K562 (cell line): Measurements from ENCODE around the gene OR1E1. TPM values are rescaled to one million over a fixed set of nuclear protein-coding genes. Genes with fewer than 3 reads are reported as not detected.

Experiments
- C11orf30 ChIP-seq: fragments of 450-650 bp; IDR thresholded peaks from 2 replicates; pipeline ENCODE4 v1.6.1; 2016; ENCODE audit warnings: low read depth, mild to moderate bottlenecking
- CHD1 ChIP-seq: fragments of 200-600 bp; sonication (generic); IDR thresholded peaks from one replicate; pipeline ENCODE4 v1.6.1; 2012; ENCODE audit warnings: mild to moderate bottlenecking, moderate library complexity, low read length, inconsistent platforms
- GTF3C2 ChIP-seq: IDR thresholded peaks from 3 replicates; pipeline ENCODE4 v1.6.1; 2011; ENCODE audit warnings: borderline replicate concordance, mild to moderate bottlenecking, moderate library complexity; ENCODE audit not compliant: insufficient read length; ENCODE audit errors: extremely low read depth
- KAT2B ChIP-seq: IDR thresholded peaks from one replicate; pipeline ENCODE4 v1.6.1; 2012; ENCODE audit warnings: low read depth, mild to moderate bottlenecking, control low read depth, inconsistent platforms, low read length, moderate library complexity
- KAT7 ChIP-seq: sonication (generic); formaldehyde crosslinking; IDR thresholded peaks from 2 replicates; pipeline ENCODE4 v1.8.0; 2022; ENCODE audit warnings: missing genetic modification reagents, mild to moderate bottlenecking, borderline replicate concordance
- MAFG ChIP-seq: fragments of 450-650 bp; conservative IDR thresholded peaks from 2 replicates; pipeline ENCODE4 v1.6.1; 2016; ENCODE audit warnings: missing genetic modification characterization, missing compliant biosample characterization
- MAFK ChIP-seq: IDR thresholded peaks from 2 replicates; pipeline ENCODE4 v1.6.1; 2011; ENCODE audit warnings: low read length, improper control_type of control experiment
- MAZ ChIP-seq, 2 experiments: fragments of 450-650 bp in 1 of 2; sonication (generic) in 1 of 2; formaldehyde crosslinking; IDR thresholded peaks in 1 of 2; conservative IDR thresholded peaks in 1 of 2; 2 replicates each; pipeline versions ENCODE4 v1.4.0 to v1.5.0; 2020; ENCODE audit warnings: mild to moderate bottlenecking in 1 of 2, missing genetic modification reagents in 1 of 2
- MECOM ChIP-seq: fragments of 250-450 bp; sonication (Bioruptor Pico); IDR thresholded peaks from 2 replicates; pipeline ENCODE4 v1.8.0; 2022; ENCODE audit warnings: inconsistent platforms
- PATZ1 ChIP-seq: fragments of 250-450 bp; sonication (Bioruptor Pico); IDR thresholded peaks from 2 replicates; pipeline ENCODE4 v1.5.0; 2020; ENCODE audit warnings: mild to moderate bottlenecking, borderline replicate concordance
- RBM14 ChIP-seq: fragments of 200-400 bp; formaldehyde crosslinking; IDR thresholded peaks from 2 replicates; pipeline ENCODE4 v1.6.1; 2018; ENCODE audit warnings: low read depth, mild to moderate bottlenecking, low read length, moderate library complexity, borderline replicate concordance; ENCODE audit not compliant: insufficient read depth
- RFX7 ChIP-seq: fragments of 250-450 bp; sonication (Bioruptor Pico); IDR thresholded peaks from 2 replicates; pipeline ENCODE4 v1.5.1; 2021; ENCODE audit warnings: mild to moderate bottlenecking
- SAFB ChIP-seq: fragments of 200-400 bp; formaldehyde crosslinking; IDR thresholded peaks from 2 replicates; pipeline ENCODE4 v1.6.1; 2017; ENCODE audit warnings: low read depth, low read length, borderline replicate concordance
- SMARCB1 ChIP-seq: IDR thresholded peaks from 2 replicates; pipeline ENCODE4 v1.6.1; 2011; ENCODE audit warnings: improper control_type of control experiment, low read depth; ENCODE audit not compliant: insufficient read length
- TEAD1 ChIP-seq, 2 experiments: fragments of 450-650 bp in 1 of 2; sonication (generic) in 1 of 2; formaldehyde crosslinking; IDR thresholded peaks; 2 replicates each; pipeline versions ENCODE4 v1.4.0 to v1.8.0; 2020 to 2022; ENCODE audit warnings: mild to moderate bottlenecking in 2 of 2, missing genetic modification reagents in 1 of 2
- TFAM ChIP-seq: fragments of 250-450 bp; sonication (Bioruptor Pico); conservative IDR thresholded peaks from 2 replicates; pipeline ENCODE4 v1.5.0; 2021; ENCODE audit warnings: mild to moderate bottlenecking, moderate library complexity
- ZBTB43 ChIP-seq: sonication (generic); formaldehyde crosslinking; IDR thresholded peaks from 2 replicates; pipeline ENCODE4 v1.8.0; 2023; ENCODE audit warnings: mild to moderate bottlenecking, missing genetic modification reagents
- ZFP30 ChIP-seq: fragments of 250-450 bp; sonication (Bioruptor Pico); IDR thresholded peaks from 2 replicates; pipeline ENCODE4 v1.8.0; 2022; ENCODE audit warnings: moderate library complexity, mild to moderate bottlenecking, inconsistent platforms, borderline replicate concordance
- ZFX ChIP-seq: sonication (generic); formaldehyde crosslinking; IDR thresholded peaks from 2 replicates; pipeline ENCODE4 v1.8.0; 2022; ENCODE audit warnings: mild to moderate bottlenecking, missing genetic modification reagents, moderate library complexity
- ZNF197 ChIP-seq: fragments of 200-800 bp; sonication (Bioruptor generic); IDR thresholded peaks from 2 replicates; pipeline ENCODE4 v1.6.1; 2016; ENCODE audit warnings: low read depth, missing genetic modification characterization, missing compliant biosample characterization
- ZNF253 ChIP-seq: fragments of 250-450 bp; sonication (Bioruptor Pico); conservative IDR thresholded peaks from 2 replicates; pipeline ENCODE4 v1.6.1; 2021; ENCODE audit warnings: mild to moderate bottlenecking
- ZNF280A ChIP-seq: fragments of 450-650 bp; IDR thresholded peaks from 2 replicates; pipeline ENCODE4 v1.6.1; 2018; ENCODE audit warnings: mild to moderate bottlenecking, low read depth; ENCODE audit not compliant: partially characterized antibody
- polyA plus RNA-seq, 8 experiments: library from polyadenylated mRNA; depleted of rRNA in 4 of 8; stranded (reverse) in 5 of 8; unstranded in 3 of 8; fragments of >200 nt; fragmentation: Nextera tagmentation in 2 of 8; fragmentation: Illumina TruSeq in 1 of 8; extraction: Ambion mirVana in 2 of 8; extraction: Trizol in 1 of 8; gene quantifications; 2 replicates each; pipeline versions ENCODE4 v1.2.1 to v1.2.3, GENCODE V29; 2011 to 2014; ENCODE audit warnings: inconsistent platforms in 1 of 8, missing spikeins in 1 of 8
- total RNA-seq, 7 experiments: library from RNA; depleted of rRNA in 6 of 7; stranded (reverse); fragments of >200 nt in 6 of 7; fragmentation: Illumina TruSeq in 2 of 7; extraction: Trizol in 2 of 7; gene quantifications; 2 replicates each; pipeline versions ENCODE4 v1.2.1 to v1.2.3, GENCODE V29; 2011 to 2021; ENCODE audit warnings: low replicate concordance in 1 of 7

Gene OR1E1
- total and polyA plus RNA-seq, 9 of the 15 experiments (the other 6 are each of a cell fraction or from before 2014, with no cell fraction given) = not detected

GRCh38 chr17:3418222-3418621, 20.0 kb upstream of the OR1E1 start (continued):
- TF ChIP-seq GTF3C2 = no peak
- TF ChIP-seq ZNF253 = no peak
- no peak for TF ChIP-seq ZNF280A
- TF ChIP-seq CHD1 = no peak
- TF ChIP-seq TEAD1 (CRISPR knock-in tag; IDR thresholded peaks at IDR 0.05) = no peak
- no peak for TF ChIP-seq TFAM (CRISPR knock-in tag)
- no peak for TF ChIP-seq KAT2B
- no peak for TF ChIP-seq MAZ (CRISPR knock-in tag; conservative IDR thresholded peaks at IDR 0.05 in 1 of 2, IDR thresholded peaks at IDR 0.05 in 1 of 2)
- no peak for TF ChIP-seq ZNF197 (CRISPR knock-in tag)
- no peak for TF ChIP-seq ZBTB43 (CRISPR knock-in tag)
- no peak for TF ChIP-seq SMARCB1
- TF ChIP-seq KAT7 (CRISPR knock-in tag) = no peak
- TF ChIP-seq MAFK = peak; percentile 94
- TF ChIP-seq ZFX (CRISPR knock-in tag) = no peak
- no peak for TF ChIP-seq PATZ1 (CRISPR knock-in tag)
- peak; percentile 77 for TF ChIP-seq C11orf30
- TF ChIP-seq ZFP30 (CRISPR knock-in tag) = no peak
- TF ChIP-seq MAFG (tag) = peak; percentile 71; the same call in 1 of the 2 replicates
- TF ChIP-seq RFX7 = no peak
- TF ChIP-seq SAFB = no peak
- TF ChIP-seq RBM14 = no peak
- TF ChIP-seq MECOM (CRISPR knock-in tag) = no peak
